NCI-H1417 (cell line): Measurements from ENCODE around the gene ALOX15B.

ENCODE experiments used
- DNase-seq, 3 experiments: peaks; one replicate each; lab custom pipeline; 2025; lab: John Stamatoyannopoulos, UW

ALOX15B gene, protein sequence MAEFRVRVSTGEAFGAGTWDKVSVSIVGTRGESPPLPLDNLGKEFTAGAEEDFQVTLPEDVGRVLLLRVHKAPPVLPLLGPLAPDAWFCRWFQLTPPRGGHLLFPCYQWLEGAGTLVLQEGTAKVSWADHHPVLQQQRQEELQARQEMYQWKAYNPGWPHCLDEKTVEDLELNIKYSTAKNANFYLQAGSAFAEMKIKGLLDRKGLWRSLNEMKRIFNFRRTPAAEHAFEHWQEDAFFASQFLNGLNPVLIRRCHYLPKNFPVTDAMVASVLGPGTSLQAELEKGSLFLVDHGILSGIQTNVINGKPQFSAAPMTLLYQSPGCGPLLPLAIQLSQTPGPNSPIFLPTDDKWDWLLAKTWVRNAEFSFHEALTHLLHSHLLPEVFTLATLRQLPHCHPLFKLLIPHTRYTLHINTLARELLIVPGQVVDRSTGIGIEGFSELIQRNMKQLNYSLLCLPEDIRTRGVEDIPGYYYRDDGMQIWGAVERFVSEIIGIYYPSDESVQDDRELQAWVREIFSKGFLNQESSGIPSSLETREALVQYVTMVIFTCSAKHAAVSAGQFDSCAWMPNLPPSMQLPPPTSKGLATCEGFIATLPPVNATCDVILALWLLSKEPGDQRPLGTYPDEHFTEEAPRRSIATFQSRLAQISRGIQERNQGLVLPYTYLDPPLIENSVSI

DNA sequence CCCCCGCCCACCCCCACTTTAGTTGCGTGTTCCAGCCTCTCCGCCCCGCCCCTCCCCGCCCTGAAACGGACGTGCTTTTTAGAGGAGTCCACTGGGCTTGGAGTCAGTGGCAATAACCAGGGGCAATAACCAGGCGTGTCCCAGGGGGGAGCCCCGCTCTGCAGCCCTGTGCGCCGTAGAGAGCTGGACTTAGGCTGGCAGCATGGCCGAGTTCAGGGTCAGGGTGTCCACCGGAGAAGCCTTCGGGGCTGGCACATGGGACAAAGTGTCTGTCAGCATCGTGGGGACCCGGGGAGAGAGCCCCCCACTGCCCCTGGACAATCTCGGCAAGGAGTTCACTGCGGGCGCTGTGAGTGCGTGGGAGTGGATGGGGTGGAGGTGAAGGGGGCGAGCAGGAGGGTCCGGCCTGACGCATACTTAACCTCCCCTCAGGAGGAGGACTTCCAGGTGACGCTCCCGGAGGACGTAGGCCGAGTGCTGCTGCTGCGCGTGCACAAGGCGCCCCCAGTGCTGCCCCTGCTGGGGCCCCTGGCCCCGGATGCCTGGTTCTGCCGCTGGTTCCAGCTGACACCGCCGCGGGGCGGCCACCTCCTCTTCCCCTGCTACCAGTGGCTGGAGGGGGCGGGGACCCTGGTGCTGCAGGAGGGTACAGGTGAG lies at the start of gene ALOX15B:
TSS of gene ALOX15B (plus strand) at position 106 of the 657 bp plus-strand sequence. CDS start at position 203, 97 bp downstream.
- DNase-seq, result no peak

DNA sequence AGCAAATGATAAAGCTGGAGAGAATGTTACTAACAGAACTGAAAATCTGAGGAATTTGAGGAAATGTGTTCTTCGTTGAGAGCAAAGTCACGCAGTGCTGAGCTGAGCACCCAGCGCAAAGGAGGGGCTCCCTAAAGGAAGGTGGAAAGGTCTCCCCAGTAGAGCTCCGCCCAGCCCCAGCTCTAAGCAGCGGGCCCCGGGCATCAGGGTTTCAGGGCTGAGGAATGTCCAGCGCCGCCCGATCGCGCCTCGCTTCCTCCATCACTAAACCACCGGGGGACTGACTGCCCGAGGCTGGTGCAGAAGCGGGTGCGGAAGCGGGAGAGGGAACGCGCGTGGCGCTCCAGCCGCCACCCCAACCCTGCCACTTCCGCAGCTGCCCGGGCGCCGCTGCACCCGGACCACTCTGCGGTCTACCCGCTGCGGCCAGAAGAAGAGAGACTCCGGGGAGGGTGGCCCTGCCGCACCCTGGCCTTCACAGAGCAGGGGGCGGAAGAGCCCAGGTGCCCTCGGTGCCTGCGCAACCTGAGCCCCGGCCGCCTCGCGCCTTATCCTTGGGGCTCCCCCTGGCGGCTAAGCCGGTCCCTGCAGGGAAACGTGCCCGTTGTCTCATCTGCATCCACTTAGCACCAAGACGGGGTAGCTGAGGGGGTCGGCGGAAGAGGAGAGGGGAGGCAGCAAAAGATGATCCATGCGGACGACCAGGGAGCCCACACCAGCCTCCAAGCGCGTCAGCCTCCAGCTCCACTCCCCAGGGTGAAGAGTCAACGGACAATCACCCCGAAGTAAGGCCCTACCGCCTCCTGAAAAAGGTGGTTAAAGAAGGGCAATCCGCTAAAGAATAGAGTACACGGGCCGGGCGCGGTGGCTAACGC lies 48.8 kb upstream of the ALOX15B start:
- peak; percentile 67 to 84 (median 71) for DNase-seq

DNA sequence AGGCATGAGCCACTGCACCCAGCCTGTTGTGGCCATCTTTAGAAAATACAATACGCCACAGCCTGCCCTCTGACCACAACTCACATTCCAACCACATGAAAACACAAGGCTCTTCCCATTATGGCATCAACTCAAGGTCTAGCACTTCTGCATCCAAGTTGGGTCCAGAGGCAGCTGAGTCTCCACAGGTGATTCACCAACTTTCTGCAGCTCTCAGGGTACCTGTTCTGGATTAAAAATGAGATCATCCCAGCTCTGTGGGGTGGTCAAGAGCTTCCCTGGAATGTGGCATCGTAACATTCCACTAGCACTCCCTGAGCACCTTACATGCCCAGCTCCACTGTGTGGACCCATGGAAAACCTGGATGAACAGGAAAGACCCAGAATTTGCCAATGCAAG lies 46.3 kb upstream of the ALOX15B start:
- DNase-seq, result no peak

DNA sequence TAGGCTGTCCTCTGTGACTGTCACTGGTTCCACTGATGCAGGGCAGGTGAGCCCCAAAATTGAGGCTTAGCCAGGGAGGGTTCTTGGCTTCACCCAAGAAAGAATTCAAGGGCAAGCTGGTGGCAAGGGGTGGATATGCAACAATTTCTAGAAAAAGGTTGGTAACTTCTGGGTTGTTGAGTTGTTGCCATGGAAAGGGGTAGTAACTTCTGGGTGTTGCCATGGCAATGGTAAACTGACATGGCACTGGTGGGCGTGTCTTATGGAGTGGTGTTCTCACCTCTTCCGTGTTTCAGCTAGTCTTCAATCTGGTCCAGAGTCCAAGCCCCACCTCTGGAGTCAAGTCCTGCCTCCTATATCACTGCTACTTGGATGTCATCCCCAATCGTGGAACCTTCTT lies 45.9 kb upstream of the ALOX15B start:
- DNase-seq, result no peak

DNA sequence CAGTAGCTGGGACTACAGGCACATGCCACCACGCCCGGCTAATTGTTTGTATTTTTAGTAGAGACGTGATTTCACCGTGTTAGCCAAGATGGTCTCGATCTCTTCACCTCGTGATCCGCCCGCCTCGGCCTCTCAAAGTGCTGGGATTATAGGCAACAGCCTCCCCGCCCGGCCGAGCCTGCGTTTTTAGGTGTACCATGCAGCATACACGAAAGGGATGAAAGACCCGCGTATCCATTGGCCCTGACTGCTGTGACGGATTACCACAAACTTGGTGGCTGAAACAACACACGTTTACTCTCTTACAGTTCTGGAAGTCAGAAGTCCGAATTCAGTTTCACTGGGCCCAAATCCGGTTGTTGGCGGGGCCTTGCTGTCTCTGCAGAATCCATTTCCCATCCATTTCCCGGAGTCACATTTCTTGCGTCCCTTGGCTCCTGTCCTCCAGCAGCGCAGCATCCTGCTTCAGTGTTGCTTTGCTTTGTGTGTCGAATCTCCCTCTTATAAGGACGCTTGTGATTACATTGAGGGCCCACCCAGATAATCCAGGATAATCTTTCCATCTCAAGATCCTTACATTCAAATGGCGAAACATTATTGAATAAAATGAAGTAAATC lies 44.8 kb upstream of the ALOX15B start:
- DNase-seq, result no peak

DNA sequence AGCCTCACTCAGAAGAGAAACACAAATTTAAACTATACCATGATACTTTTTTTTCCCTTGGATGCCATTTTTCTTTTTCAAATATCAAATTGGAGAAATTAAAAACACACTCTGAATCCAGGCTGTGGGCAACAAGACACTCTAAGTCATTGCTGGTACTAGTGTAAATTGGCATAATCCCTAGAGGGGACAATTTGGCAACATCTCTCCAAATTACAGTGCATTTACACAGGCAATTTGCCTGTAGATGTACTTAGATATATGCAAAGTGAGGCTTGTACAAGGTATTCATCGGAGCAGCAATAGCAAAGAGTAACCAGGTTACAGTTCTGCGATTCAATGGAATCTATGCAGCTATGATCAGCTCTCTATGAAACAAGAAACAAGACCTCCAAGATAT lies 43.1 kb upstream of the ALOX15B start:
- DNase-seq, result no peak

DNA sequence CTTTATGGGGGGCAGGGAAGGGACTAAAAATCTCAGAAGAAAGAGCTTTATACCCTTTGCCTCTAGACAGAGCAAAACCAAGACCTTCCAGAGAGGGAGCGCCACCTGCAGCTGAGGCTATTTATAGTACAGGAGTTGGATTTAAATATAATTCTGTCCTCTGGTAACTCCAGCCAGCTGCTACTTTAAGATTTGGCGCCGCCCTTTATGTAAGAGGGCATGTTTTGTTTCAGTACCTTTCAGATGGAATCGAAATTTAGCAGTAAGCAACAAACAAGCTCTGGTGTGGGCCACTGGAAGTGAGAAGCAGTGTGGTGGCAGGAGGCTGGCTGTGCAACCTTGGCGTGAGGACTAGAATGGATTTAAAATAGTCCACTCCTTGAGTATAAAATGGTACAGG lies 41.7 kb upstream of the ALOX15B start:
- peak in 2 of 3 experiments; percentile 4 to 24 for DNase-seq

DNA sequence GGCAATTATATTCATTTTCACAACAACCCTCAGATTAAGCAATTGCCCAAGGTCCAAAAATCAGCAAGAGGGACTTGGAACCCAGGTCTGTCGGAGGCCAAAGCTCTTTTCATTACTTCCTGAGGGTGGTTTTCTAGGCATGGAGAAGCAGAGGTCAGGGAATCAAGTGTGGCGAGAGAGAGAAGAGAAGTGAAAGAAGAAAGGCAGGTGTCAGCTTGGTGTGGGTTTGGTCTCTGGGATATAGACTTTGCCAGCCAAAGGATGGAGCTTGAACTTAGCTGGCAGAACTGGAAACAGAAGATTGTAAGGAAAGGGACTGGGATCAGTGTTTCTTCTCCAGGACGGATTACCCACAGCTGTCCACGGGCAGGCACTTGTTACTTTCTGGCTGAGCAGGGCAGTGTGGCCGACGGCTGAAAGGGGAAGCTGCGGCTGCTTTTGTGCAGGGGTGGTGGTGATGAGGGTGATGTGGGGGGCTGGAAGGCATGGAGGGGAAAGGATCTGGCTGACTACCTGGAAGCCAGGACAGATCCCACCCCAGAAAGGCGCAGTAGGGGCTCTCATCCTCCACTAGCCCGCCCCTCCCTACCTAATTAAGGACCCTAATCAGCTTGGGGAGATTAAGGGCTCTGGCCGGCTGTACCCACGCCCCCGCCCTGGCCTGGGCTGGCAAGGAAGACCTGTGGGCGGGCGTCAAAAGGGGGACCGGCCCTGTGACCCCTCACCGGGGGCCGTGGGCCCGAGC lies 36.7 kb upstream of the ALOX15B start, which contains the start of gene GUCY2D:
TSS of gene GUCY2D (plus strand) at position 640 of the 745 bp plus-strand sequence. CDS start 433 bp downstream, outside the sequence.
- no peak for DNase-seq

DNA sequence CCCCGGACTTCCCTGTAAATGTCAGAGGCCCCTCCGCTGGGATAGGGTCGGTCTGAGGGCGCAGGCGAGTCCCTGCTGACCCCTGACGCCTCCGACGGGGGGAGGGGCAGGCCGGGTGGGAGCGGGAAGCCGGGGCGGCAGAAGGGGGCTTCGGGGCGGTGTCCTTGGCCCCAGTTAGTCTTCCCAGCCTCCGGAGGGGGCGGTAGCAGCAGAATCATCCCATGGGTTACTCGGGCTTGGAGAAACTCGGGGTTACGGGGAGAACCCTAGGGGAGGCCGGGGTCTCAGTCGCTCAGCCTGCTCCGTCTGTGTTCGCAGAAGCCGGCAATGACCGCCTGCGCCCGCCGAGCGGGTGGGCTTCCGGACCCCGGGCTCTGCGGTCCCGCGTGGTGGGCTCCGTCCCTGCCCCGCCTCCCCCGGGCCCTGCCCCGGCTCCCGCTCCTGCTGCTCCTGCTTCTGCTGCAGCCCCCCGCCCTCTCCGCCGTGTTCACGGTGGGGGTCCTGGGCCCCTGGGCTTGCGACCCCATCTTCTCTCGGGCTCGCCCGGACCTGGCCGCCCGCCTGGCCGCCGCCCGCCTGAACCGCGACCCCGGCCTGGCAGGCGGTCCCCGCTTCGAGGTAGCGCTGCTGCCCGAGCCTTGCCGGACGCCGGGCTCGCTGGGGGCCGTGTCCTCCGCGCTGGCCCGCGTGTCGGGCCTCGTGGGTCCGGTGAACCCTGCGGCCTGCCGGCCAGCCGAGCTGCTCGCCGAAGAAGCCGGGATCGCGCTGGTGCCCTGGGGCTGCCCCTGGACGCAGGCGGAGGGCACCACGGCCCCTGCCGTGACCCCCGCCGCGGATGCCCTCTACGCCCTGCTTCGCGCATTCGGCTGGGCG lies 35.9 kb upstream of the ALOX15B start:
- no peak for DNase-seq

DNA sequence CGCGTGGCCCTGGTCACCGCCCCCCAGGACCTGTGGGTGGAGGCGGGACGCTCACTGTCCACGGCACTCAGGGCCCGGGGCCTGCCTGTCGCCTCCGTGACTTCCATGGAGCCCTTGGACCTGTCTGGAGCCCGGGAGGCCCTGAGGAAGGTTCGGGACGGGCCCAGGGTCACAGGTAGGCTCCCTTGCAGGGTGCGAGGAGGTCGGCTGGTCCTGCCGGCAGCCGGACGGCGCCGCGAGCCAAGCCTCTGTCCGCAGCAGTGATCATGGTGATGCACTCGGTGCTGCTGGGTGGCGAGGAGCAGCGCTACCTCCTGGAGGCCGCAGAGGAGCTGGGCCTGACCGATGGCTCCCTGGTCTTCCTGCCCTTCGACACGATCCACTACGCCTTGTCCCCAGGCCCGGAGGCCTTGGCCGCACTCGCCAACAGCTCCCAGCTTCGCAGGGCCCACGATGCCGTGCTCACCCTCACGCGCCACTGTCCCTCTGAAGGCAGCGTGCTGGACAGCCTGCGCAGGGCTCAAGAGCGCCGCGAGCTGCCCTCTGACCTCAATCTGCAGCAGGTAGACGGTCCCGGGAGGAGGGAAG lies 35.2 kb upstream of the ALOX15B start:
- DNase-seq, result no peak

DNA sequence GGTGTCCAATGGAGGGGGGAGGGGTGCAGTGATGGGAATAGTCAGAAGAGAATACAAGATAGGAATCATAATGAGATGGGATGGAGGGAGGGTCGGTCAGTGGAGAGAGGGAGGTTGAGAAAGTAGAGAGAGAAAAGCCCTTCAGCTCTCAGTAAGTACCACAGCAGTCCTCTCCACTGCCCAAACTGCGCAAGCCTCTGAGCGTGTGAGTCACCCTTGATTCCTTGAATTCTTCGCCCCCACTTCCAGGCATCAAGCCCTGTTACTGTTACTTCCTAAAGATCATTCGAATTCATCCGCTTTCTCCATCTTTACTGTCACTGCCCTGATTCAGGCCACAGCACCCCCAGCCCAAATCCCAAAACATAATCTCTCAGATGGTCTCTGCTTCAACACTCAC lies 34.0 kb upstream of the ALOX15B start:
- DNase-seq, result no peak

DNA sequence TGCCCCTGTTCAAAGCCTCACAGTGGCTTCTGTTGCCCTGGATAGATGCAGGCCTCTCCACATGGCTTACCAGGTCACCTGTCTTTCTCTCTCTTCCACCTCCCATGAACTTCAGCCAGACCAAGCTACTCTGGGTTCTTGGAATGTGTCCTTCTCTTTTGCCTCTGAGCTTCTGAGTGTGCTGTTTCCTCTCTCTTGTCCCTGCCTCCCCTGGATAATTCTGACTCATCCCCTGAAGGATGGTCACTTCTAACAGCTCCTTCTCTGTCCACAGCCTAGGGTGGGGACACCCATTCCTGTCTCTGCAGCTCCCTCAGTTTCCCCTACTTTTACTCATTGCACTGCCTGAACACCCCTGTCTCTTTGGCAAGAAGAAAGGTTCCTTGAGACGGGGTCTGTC lies 33.5 kb upstream of the ALOX15B start:
- DNase-seq, result no peak

DNA sequence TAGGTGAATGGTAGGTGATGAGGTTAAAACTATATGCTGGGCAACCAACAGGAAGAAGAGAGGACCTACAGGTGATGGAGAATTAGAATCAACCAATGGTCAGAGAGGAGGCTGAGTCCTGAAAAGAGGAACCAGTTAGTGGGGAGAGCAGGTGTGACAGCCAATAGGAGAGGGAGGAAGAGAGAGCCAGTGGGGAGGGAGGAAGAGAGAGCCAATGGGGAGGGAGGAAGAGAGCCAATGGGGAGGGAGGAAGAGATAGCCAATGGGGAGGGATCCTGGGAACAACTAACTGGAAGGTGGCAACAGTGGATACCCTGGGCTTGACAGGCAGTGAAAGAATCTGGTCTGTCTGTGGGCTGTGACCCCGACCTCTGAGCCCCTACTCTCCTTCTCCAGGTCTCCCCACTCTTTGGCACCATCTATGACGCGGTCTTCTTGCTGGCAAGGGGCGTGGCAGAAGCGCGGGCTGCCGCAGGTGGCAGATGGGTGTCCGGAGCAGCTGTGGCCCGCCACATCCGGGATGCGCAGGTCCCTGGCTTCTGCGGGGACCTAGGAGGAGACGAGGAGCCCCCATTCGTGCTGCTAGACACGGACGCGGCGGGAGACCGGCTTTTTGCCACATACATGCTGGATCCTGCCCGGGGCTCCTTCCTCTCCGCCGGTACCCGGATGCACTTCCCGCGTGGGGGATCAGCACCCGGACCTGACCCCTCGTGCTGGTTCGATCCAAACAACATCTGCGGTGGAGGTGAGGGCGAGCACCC lies 32.7 kb upstream of the ALOX15B start:
- peak in 2 of 3 experiments; percentile 8 to 64 for DNase-seq

DNA sequence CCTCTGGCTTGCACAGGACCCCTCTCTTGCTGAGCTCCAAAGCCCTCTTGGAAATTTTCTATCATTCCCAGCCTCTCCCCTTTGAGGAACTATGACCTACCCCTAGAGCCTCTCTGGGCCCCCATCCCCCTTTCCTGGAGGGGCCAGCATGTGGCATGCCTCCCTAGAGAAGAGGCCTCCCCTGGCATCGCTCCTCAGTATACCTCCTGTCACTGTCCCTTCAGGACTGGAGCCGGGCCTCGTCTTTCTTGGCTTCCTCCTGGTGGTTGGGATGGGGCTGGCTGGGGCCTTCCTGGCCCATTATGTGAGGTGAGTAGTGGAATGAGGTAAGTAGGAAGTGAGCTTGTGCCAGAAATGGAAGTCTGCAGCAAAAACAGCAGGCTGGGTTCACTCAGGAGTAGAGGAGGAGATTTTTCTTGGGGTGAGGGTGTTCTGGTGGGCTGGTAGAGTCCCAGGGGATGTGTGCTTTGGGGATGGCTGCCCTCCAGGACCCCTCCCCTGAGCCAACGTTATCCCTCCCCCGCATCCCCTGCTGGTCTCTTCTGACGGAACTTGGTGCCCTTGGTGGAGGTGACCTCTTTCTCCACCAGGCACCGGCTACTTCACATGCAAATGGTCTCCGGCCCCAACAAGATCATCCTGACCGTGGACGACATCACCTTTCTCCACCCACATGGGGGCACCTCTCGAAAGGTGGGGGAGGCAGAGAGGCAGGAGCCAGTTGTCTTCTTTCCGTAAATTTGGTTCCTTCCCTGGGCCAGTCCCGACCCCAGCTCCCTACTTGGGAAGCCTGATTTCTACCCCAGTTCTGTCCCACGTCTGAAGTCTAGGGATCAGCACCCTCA lies 31.8 kb upstream of the ALOX15B start:
- no peak for DNase-seq

DNA sequence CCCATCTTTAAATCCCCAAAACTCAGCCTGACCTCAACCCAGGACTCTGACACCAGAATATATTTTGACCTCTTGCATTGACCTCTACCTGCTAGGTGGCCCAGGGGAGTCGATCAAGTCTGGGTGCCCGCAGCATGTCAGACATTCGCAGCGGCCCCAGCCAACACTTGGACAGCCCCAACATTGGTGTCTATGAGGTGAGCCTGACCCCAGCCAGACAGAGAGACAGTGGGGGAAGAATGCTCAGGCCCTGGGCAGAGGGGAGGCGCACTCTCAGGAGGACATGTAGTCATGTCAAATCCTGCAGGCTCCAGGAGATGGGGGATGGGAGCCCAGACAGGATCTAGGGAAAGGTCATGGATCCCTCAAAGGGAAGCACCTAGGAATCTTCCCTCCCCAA lies 31.0 kb upstream of the ALOX15B start:
- no peak for DNase-seq

DNA sequence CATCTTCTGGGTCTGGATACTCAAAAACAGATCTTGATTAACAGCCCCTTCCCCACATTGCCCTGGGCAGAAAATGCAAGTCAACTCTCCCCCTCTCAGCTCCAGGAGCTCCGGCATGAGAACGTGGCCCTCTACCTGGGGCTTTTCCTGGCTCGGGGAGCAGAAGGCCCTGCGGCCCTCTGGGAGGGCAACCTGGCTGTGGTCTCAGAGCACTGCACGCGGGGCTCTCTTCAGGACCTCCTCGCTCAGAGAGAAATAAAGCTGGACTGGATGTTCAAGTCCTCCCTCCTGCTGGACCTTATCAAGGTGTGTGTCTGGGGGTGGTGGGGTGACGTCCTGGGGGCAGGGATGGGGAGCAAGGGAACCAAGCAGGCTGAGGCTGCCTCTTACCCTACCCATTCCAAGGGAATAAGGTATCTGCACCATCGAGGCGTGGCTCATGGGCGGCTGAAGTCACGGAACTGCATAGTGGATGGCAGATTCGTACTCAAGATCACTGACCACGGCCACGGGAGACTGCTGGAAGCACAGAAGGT lies 26.7 kb upstream of the ALOX15B start:
- DNase-seq, result no peak

DNA sequence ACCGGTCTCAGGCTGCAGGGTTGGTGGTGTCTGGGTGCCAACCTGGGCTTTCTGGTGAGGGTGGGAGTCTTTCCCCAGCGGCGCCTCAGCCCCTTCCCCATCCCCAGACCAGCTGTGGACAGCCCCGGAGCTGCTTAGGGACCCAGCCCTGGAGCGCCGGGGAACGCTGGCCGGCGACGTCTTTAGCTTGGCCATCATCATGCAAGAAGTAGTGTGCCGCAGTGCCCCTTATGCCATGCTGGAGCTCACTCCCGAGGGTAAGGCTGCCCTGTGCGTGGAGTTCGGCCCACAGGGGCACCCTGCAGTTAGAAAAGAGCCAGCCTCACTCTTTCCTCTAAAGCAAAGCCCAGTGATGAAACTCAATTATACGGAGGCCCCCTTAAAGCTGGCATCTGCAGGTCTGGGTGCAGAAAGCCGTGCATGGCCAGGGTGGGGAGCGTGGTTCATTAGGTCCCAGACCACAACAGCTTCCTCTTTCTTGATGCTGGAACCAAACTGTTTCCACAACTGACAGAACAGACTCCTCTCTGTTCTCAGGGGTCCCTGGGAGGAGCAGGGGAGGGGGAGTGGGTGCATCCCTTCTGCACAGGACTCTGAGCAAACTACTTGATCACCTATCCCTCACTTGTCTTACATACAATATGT lies 25.7 kb upstream of the ALOX15B start:
- no peak for DNase-seq
